SJCRH30 (cell line): Measurements from ENCODE around the gene TMCC3. TPM values are rescaled to one million over a fixed set of nuclear protein-coding genes. Genes with fewer than 3 reads are reported as not detected.

Experiments used
- DNase-seq, 2 experiments: peaks; one replicate each; pipeline ENCODE4 v3.0.0-alpha.2; 2015 to 2020
- H3K27ac ChIP-seq: fragments of 250-450 bp; sonication (Bioruptor Pico); 2 replicates; pipeline ENCODE4 v1.5.1; 2020; ENCODE audit warnings: mild to moderate bottlenecking, moderate library complexity
- H3K27me3 ChIP-seq: fragments of 250-450 bp; sonication (Bioruptor Pico); 2 replicates; pipeline ENCODE4 v1.5.1; 2020; ENCODE audit warnings: mild to moderate bottlenecking, moderate library complexity
- H3K36me3 ChIP-seq: fragments of 250-450 bp; sonication (Bioruptor Pico); 2 replicates; pipeline ENCODE4 v1.5.1; 2020; ENCODE audit warnings: mild to moderate bottlenecking, moderate library complexity
- H3K4me1 ChIP-seq: fragments of 250-450 bp; sonication (Bioruptor Pico); 2 replicates; pipeline ENCODE4 v1.5.1; 2020; ENCODE audit warnings: mild to moderate bottlenecking, moderate library complexity
- H3K4me3 ChIP-seq: fragments of 250-450 bp; sonication (Bioruptor Pico); 2 replicates; pipeline ENCODE4 v1.5.1; 2020; ENCODE audit warnings: mild to moderate bottlenecking, moderate library complexity
- H3K9me3 ChIP-seq: fragments of 250-450 bp; sonication (Bioruptor Pico); replicated peaks from 2 replicates; pipeline ENCODE4 v1.5.1; 2020; ENCODE audit warnings: mild to moderate bottlenecking, moderate library complexity
- total RNA-seq: library from RNA; depleted of rRNA; stranded (reverse); fragments of >200 nt; shearing (Covaris generic); gene quantifications from 2 replicates; pipeline ENCODE4 v1.2.3, GENCODE V29; 2014

TMCC3 gene
- total RNA-seq, 1 experiment from 2014 or later: 2.5 TPM

GRCh38 chr12:94678849-94679248 lies 28.5 kb upstream of the TMCC3 start:
- Histone ChIP-seq H3K9me3 (no peaks in the 10 kb centered on the region), H3K36me3 (no peaks in the 10 kb centered on the region)

GRCh38 chr12:94678379-94678778 lies 28.0 kb upstream of the TMCC3 start:
- Histone ChIP-seq H3K9me3 (no peaks in the 10 kb centered on the region), H3K36me3 (no peaks in the 10 kb centered on the region), H3K27ac (no peak overlapping the region), H3K4me3 (no peak overlapping the region), H3K4me1 (no peaks in the 10 kb centered on the region), H3K27me3 (no peaks in the 10 kb centered on the region)
- no peak for DNase-seq

More at GRCh38 chr12:94678849-94679248, 28.5 kb upstream of the TMCC3 start:
- Histone ChIP-seq H3K4me1 (no peaks in the 10 kb centered on the region), H3K4me3 (no peak overlapping the region), H3K27ac (no peak overlapping the region), H3K27me3 (no peaks in the 10 kb centered on the region)
- no peak for DNase-seq

GRCh38 chr12:94677778-94678177 lies 27.4 kb upstream of the TMCC3 start:
- Histone ChIP-seq H3K4me1 (no peaks in the 10 kb centered on the region), H3K9me3 (no peaks in the 10 kb centered on the region), H3K4me3 (no peak overlapping the region), H3K27me3 (no peaks in the 10 kb centered on the region), H3K27ac (no peak overlapping the region), H3K36me3 (no peaks in the 10 kb centered on the region)
- no peak for DNase-seq

GRCh38 chr12:94676922-94677321 lies 26.6 kb upstream of the TMCC3 start:
- H3K4me3 ChIP-seq: no peak overlapping the region
- no peaks in the 10 kb centered on the region for H3K9me3 ChIP-seq

GRCh38 chr12:94676031-94676641 lies 25.8 kb upstream of the TMCC3 start:
- H3K9me3 ChIP-seq: no peaks in the 10 kb centered on the region
- no peak for DNase-seq
- no peak overlapping the region for H3K4me3 ChIP-seq
- H3K27me3 ChIP-seq: no peaks in the 10 kb centered on the region
- no peak overlapping the region for H3K27ac ChIP-seq
- H3K4me1 ChIP-seq: peaks cover 4% of the 10 kb centered on the region
- H3K36me3 ChIP-seq: no peaks in the 10 kb centered on the region

More at GRCh38 chr12:94676922-94677321, 26.6 kb upstream of the TMCC3 start:
- Histone ChIP-seq H3K4me1 (no peaks in the 10 kb centered on the region), H3K27me3 (no peaks in the 10 kb centered on the region), H3K36me3 (no peaks in the 10 kb centered on the region), H3K27ac (no peak overlapping the region)
- DNase-seq: no peak

- Histone ChIP-seq H3K9me3 (no peaks in the 10 kb centered on the region), H3K36me3 (no peaks in the 10 kb centered on the region), H3K27me3 (no peaks in the 10 kb centered on the region), H3K27ac (no peak overlapping the region), H3K4me1 (peaks cover 12% of the 10 kb centered on the region), H3K4me3 (no peak overlapping the region)
- no peak for DNase-seq
These were observed 24.5 kb upstream of the TMCC3 start for GRCh38 chr12:94674835-94675234.

- H3K4me1 ChIP-seq: peaks cover 12% of the 10 kb centered on the region
- no peaks in the 10 kb centered on the region for H3K36me3 ChIP-seq
- no peaks in the 10 kb centered on the region for H3K9me3 ChIP-seq
- DNase-seq: no peak
- H3K4me3 ChIP-seq: no peak overlapping the region
- H3K27ac ChIP-seq: no peak overlapping the region
- no peaks in the 10 kb centered on the region for H3K27me3 ChIP-seq
These were observed 23.7 kb upstream of the TMCC3 start for GRCh38 chr12:94674051-94674451.

GRCh38 chr12:94673496-94673895 lies 23.1 kb upstream of the TMCC3 start:
- no peak overlapping the region for H3K4me3 ChIP-seq
- H3K27me3 ChIP-seq: no peaks in the 10 kb centered on the region
- H3K27ac ChIP-seq: no peak overlapping the region
- DNase-seq: no peak
- no peaks in the 10 kb centered on the region for H3K36me3 ChIP-seq
- peaks cover 12% of the 10 kb centered on the region for H3K4me1 ChIP-seq
- no peaks in the 10 kb centered on the region for H3K9me3 ChIP-seq

- H3K4me3 ChIP-seq: no peak overlapping the region
- DNase-seq: no peak
- H3K27me3 ChIP-seq: no peaks in the 10 kb centered on the region
- no peaks in the 10 kb centered on the region for H3K36me3 ChIP-seq
- H3K27ac ChIP-seq: no peak overlapping the region
- peaks cover 12% of the 10 kb centered on the region for H3K4me1 ChIP-seq
- no peaks in the 10 kb centered on the region for H3K9me3 ChIP-seq
These were observed 21.6 kb upstream of the TMCC3 start for GRCh38 chr12:94671917-94672316.

GRCh38 chr12:94670898-94671297 lies 20.5 kb upstream of the TMCC3 start:
- H3K4me1 ChIP-seq: peaks cover 12% of the 10 kb centered on the region
- no peak overlapping the region; the same call in 1 of the 2 replicates for H3K27ac ChIP-seq
- H3K36me3 ChIP-seq: no peaks in the 10 kb centered on the region
- H3K27me3 ChIP-seq: no peaks in the 10 kb centered on the region
- no peak overlapping the region for H3K4me3 ChIP-seq
- no peaks in the 10 kb centered on the region for H3K9me3 ChIP-seq
- DNase-seq: peak; percentile 22 to 59

- H3K4me3 ChIP-seq: no peak overlapping the region
- no peaks in the 10 kb centered on the region for H3K9me3 ChIP-seq
- no peak for DNase-seq
- no peaks in the 10 kb centered on the region for H3K27me3 ChIP-seq
- H3K27ac ChIP-seq: no peak overlapping the region
- peaks cover 12% of the 10 kb centered on the region for H3K4me1 ChIP-seq
- H3K36me3 ChIP-seq: no peaks in the 10 kb centered on the region
These were observed 19.7 kb upstream of the TMCC3 start for GRCh38 chr12:94670075-94670474.

GRCh38 chr12:94667031-94667540 lies 16.7 kb upstream of the TMCC3 start:
- no peaks in the 10 kb centered on the region for H3K36me3 ChIP-seq
- H3K9me3 ChIP-seq: no peaks in the 10 kb centered on the region

GRCh38 chr12:94666158-94666557 lies 15.8 kb upstream of the TMCC3 start:
- no peak for DNase-seq
- no peaks in the 10 kb centered on the region for H3K27me3 ChIP-seq
- H3K9me3 ChIP-seq: no peaks in the 10 kb centered on the region
- H3K4me3 ChIP-seq: no peak overlapping the region
- H3K27ac ChIP-seq: no peak overlapping the region
- H3K4me1 ChIP-seq: peaks cover 8% of the 10 kb centered on the region
- no peaks in the 10 kb centered on the region for H3K36me3 ChIP-seq

More at GRCh38 chr12:94667031-94667540, 16.7 kb upstream of the TMCC3 start:
- Histone ChIP-seq H3K27ac (no peak overlapping the region), H3K27me3 (no peaks in the 10 kb centered on the region), H3K4me1 (peaks cover 12% of the 10 kb centered on the region), H3K4me3 (no peak overlapping the region)
- DNase-seq: no peak

GRCh38 chr12:94663702-94664101 lies 13.3 kb upstream of the TMCC3 start:
- H3K36me3 ChIP-seq: no peaks in the 10 kb centered on the region
- no peaks in the 10 kb centered on the region for H3K27me3 ChIP-seq
- DNase-seq: no peak
- H3K4me3 ChIP-seq: no peak overlapping the region
- no peaks in the 10 kb centered on the region for H3K4me1 ChIP-seq
- H3K27ac ChIP-seq: no peak overlapping the region
- H3K9me3 ChIP-seq: no peaks in the 10 kb centered on the region

GRCh38 chr12:94663071-94663470 lies 12.7 kb upstream of the TMCC3 start:
- Histone ChIP-seq H3K36me3 (no peaks in the 10 kb centered on the region), H3K4me3 (no peak overlapping the region), H3K27ac (no peak overlapping the region), H3K27me3 (no peaks in the 10 kb centered on the region), H3K9me3 (no peaks in the 10 kb centered on the region), H3K4me1 (no peaks in the 10 kb centered on the region)
- no peak for DNase-seq

- no peak for DNase-seq
- Histone ChIP-seq H3K27me3 (no peaks in the 10 kb centered on the region), H3K4me3 (no peak overlapping the region), H3K4me1 (no peaks in the 10 kb centered on the region), H3K9me3 (no peaks in the 10 kb centered on the region), H3K27ac (no peak overlapping the region), H3K36me3 (no peaks in the 10 kb centered on the region)
These were observed 10.1 kb upstream of the TMCC3 start for GRCh38 chr12:94660436-94660835.
